NCI-H1436 (cell line): ENCODE measurements around the gene DMBT1.
A peak's percentile ranks its signal among the peaks of the same experiment; 100 is the strongest.

Experiments
- DNase-seq: peaks from one replicate; lab custom pipeline; 2025; lab: John Stamatoyannopoulos, UW

DMBT1 gene

DNA sequence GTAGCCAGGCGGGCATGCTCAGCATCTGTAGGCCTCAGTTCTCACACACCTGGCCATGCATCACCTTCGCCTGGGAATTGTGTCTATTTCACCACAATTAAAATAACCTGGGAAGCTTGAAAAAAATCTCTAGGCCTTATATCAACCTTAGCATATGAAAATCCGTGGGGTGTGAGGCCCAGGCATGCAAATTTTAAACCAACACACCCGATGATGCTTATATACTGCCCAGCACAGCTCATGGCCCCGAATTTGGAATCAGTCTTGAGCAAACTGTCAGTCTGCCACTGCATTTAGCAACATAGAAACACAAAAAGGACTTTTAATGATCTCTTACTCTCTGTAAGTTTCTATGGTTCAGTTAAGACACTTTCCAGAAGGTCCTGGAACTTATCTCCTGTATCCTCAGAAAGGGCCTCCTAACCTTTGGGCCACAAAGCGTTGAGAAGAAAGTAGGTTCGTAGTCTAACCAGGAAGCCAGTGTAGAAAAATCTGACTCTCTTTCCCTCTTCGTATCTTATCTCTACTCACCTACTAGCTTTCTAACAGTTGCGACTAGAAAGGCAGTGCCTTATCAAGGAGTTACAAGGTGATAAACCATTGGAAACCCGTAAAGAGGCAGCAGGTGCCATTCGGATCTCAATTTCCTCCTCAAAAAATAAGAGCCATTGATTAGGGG lies 12.0 kb upstream of the DMBT1 start:
- DNase-seq, result no peak

DNA sequence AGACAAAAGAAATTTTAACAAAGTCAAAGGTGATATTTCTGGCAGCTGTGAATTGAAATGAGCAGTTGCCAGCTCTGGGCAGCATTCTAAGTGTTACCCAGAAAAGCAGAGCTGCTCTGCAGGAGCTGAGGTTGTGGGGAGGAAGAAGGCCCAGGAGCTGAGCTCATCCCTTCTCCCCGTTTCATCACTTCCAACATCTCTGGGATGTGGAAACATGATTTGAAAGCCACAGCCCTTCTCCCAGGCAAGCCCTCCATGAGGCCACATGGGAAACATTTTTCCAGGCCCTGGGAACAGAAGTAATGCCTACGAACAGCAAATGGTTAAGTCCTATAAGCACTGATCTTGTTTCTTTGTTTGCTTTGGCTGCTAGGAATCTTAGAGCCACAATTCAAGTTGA lies 10.9 kb upstream of the DMBT1 start:
- no peak for DNase-seq

DNA sequence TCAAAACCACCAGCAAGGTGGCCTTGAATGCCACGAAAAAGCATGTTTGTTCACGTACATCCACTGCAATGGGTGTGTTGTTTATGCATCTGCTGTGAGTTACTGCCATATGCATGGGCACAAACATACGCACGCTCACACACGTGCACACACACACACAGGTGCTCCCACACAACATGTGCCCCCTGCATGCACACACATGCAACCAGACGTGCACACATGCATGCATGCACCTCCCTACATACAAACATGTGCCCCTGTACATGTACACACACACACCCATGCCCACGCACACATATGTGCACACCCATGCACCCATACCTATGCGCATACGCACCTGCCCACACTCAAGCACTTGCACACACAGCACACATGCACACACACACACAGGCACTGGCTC lies 10.1 kb upstream of the DMBT1 start:
- no peak for DNase-seq

DNA sequence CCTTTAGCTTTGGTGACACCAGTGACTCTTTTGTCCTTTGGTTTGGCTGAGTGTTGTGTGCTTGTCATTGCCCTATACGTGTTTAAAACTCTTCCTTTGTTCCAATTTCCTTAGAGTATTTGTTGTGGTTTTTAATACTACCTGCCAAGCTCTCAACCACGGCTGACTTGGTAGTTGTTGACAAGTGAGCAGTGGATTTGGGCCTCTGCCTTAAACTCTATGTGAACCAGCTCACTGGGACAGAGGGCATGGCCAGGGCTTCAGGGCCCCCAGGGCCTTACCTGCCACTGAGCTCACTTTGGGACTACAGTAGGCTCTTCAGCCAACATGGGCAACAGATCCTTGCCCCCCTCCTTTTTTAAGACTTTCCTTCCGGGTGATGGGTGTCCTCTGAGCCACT lies 9.6 kb upstream of the DMBT1 start:
- DNase-seq, result no peak

DNA sequence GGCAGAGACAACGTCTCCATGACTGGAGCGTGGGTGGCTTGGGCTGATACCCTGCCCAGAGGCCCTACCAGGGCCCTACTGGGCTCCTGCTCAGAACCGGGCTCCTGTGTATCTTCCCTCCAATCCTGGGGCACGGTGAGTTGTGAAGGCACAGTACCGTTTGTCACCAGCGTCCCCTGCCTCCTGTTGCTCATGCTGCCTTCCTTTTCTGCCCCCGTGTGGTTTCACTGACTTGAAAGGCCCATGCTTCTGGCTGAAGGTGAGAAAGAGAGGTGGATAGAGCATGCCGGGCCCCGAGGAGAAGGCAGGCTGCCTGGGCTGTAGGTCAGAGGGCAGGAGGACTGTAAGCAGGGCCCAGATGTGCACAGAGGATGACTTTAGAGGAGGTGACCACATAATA lies 9.1 kb upstream of the DMBT1 start:
- no peak for DNase-seq

DNA sequence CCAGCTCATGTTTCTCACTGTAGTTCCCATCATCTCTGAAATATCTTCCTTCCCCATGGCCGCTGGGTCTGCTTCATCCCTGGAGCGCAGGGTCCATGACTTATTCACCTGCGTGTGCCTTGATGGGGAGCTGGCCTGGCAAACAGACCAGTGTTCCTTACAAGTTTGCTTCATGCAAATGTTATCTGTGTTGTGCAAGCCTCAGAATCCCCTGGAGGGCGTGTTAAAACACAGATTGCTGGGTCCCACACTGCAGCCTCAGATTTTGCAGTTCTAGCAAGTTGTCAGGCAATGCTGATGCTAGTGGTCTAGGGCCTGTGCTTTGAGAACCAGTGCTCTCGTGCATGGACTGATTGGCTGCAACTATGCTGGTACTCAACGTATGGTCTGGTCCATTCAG lies 7.2 kb upstream of the DMBT1 start:
- no peak for DNase-seq

DNA sequence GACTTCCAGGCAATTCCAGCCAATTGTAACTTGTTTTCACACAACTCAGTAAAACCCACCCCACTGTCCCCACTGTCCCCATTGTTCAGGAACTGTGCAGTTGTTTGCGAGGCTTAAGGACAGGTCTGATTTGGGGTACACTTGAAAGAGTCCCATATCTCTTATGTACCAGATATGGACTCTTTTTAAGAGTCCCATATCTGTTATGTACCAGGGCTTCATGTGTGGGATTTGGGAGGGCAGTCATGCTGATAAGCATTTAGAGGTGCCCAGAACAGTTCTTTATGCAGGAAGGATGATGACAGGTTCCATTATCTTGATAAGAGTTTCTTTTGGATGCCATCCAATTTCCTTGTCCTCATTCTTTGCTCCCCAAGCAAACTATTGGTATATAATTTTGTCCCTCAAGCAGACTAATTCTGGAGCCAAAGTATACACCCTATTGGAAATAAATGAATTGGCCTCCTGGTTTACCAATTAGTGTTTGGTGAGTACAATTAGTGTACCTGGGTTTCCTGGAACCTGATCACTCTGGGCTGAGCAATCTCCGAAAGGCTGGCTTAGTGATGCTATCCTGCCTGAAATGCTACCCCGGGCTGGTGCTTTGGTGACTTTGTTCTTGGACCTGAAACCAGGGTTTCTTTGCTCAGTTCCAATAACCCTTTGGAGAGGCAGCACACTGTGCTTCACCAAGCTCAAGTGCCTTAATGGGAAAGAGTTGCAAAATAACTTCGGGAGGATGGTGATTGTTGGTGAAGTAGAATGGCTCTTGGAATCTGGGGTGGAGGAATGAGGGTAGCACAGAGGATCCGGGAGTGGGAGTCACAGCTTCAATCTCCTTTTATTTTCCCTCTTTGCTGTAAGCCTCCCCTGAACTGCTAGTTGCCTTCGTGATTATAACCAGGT lies 6.2 kb upstream of the DMBT1 start:
- peak; percentile 26 for DNase-seq

DNA sequence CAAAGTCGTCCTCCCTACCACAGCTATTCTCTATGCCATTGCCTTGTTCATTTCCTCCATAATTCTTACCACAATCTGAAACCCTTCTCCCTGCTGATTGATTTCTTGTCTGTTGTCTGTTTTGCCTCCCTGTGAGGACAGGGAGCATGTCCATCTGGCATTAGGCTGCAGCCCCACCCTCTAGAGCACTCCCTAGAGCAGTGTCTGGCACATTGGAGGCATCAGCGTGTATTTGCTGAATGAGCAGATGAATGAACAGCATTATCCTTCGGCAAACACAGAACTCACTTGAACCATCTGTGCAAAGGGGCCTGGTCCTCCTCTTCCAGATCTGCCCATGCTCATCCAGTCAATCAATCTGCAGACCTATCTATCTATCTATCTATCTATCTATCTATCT lies 5.1 kb upstream of the DMBT1 start:
- DNase-seq, result no peak

DNA sequence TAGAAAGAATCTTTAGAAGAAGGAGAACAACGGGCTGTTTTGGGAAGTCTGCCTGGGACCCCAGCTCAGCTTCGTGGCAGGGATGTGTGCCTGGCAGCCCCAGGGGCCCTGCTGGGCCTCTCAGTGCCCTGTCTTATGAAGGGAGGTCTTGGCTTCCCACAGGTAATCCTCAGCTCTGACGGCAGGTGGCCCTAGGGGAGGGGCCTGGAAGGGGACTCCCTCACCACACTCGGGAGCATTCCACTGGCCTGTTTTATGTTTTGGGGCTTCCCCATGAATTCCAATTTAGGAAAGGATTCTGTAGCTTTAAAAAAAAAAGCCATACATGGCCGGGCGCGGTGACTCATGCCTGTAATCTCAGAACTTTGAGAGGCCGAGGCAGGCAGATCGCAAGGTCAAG lies 3.0 kb upstream of the DMBT1 start:
- DNase-seq, result no peak

DNA sequence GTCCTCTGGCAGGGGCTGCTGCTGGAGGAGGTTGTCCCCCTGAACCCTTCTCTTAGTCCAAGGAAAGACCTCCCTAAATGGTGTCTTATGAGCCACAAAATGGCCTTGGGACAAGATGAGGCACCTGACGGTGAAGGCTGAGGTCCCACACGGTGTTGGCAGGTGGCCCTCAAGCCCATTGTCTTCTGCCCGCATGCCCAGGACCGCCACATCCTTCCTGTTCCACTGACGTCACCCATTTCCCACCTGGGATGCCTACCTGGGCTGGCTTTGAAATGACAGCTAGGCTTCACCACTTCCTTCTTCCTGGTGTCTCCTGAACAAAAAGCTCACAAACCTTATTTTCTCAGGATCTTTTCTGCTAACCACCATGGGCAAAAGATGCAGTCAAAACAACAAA lies 2.1 kb upstream of the DMBT1 start:
- DNase-seq, result no peak

DNA sequence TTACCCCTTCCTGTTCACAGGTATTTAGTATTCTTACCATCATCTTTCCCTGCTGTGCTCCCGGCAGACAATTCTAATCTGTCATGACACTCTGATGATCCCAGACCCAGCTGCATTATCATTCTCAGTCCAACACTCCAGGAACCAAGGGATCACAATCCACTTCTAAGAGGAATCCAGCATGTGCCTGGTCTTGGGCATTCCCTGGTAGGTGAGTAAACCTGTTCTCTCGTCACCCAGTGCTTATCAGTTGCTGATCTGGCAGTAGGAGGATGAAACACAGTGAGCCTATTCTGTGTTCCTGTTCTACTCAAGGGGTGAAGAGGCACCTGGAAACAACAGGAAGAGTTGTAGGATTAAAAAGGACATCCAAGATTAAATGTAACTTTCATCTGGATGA lies 1.3 kb upstream of the DMBT1 start:
- no peak for DNase-seq

DNA sequence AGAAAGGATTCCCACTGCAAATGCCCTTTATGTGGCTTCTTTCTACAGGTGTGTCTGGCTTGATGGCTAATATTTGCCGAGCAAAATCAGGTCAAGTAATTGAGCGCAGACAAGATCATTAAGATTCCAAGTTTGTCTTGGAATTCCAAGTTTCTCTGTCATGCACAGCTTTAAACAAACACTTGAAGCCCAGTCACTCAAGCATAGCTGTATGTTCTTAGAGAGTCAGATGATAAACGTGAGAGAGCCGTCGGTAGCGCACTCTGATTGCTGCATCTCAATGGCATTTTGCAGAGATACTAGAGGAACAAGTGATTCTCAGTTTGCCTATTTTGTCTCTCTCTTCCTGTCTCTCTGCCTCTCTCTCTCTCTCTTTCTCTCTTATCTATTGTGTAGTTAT lies 658 bp downstream of the DMBT1 start:
- DNase-seq, result no peak

DNA sequence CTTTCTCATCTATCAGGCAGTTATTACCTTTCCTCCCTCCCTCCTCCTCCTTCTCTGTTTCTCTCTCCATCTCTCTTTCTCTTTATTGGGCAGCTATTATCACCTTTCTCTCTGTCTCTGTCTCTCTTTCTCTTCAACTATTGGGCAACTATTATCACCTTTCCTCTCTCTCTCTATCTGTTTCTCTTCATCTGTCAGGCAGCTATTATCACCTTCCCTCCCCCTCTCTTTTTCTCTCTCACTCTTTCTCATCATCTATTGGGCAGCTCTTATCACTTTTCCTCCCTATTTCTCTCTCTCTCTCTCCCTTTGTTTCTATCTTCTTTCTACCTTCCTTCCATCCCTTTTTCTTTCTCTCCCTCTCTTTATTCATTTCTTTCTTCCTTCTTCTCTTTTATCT lies 1.2 kb downstream of the DMBT1 start:
- no peak for DNase-seq

DNA sequence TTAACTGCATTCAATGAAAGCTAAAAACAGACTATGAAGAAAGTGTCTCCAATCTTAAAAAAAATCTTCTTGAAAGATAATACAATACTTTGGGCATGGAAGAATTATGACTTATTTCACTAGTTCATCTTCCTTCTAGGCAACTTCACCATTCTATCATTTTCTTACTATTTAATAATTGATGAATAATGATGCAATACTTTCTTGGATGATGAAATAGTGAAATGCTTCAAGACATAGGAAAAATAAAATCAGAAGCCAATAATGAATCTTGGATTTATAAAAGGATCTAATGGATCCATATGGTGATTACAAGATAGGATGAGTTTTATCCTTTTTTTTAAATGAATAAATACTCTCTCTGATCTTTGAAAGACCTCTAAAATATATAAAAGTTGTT lies 4.4 kb downstream of the DMBT1 start:
- DNase-seq, result no peak

DNA sequence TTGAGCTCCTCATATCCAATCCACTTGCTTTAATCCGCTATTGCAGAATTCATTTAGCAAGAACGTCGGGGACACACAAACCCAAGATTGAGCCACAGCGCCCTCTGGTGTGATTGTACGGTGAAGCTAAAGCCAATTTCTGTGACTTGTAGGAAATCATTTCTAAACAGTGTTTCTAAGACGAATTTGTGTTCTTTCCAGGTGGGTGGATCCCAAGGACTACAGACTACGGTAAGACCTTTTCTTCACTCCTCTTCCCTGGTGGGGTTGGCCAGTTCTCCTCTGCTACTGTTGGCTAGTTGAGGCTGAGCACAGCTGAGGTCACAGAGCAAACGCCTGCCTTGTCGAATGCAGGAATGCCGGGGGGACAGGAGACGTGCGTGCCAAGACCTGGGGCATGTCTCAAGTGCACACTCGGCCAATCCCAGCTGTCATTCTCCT lies 5.2 kb downstream of the DMBT1 start:
- DNase-seq, result peak; percentile 83

DNA sequence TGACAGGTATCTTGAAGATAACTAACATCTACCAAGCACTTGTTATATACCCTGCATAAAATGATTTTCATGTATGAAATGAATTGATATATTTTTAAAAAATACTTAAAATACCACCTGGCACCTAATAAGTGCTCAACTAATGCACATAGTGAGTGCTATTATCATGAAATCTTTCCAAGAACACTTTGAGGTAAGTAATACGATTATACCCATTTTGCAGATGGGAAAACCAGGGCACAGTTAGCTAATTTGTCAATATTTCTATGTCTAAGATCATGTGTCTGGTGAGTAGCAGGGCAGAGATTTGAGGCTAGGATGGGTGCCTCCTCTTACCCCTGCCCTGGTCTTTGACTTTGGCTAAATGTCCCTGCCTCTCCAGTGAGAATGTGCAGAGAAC lies 6.1 kb downstream of the DMBT1 start:
- DNase-seq, result no peak

DNA sequence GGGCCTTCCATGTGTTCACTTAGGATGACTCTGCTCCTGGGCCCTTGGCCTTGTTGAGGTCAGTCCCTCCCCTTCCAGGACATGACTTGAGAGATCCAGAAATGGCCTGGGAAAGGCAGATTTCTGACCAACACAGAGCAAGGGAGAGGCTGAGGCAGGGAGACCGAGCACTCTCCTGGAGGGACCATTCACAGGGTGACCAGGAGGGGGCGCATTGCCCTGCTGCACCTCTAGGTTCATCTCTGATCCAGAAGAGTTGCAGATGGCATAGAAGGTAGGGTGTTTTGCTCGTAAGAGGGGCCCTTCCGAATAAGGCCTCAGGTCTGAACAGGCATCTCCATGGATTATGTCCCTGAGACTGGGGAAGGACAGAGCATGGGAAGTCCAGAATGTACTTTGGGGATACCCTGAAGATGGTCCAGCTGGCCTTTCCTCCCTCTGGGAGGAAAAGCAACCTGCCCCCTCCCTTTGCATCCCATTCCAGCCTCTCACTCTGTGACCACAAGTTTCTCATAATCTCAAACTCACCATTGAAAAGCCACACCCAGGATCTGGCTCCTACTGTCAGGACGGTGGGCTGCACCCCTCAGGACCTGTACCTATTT lies 6.6 kb downstream of the DMBT1 start:
- DNase-seq, result no peak

DNA sequence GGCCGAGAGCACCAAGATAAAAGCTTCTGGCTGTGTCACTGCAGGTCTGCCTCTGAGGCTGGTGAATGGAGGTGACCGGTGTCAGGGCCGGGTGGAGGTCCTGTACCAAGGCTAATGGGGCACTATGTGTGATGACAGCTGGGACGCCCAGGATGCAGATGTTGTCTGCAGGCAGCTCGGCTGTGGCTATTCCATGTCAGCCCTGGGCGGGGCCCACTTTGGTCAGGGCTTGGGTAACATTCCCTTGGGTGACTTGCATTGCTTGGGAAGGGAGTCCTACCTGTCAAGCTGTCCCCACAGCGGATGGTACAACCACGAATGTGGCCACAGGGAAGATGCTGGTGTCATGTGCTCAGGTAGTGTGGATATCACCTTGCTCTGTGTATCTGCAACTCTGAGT lies 8.0 kb downstream of the DMBT1 start:
- no peak for DNase-seq

DNA sequence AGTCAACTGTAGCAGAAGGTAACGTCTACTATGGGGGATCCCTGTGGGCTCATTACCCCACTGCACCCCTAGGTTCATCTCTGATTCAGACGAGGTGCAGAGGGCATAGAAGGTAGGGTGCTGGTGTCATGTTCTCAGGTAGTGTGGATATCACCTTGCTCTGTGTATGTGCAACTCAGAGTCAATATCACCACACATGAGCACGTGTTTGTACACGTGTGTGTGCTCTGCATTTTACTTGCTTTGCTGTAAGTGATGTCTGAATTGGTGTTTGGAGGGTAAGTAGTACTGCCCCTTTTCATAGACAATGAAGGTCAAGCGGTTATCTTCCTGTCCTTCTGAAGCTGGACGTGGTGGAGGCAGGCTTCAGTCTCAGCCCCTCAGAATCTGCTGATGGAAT lies 10.4 kb downstream of the DMBT1 start:
- no peak for DNase-seq

DNA sequence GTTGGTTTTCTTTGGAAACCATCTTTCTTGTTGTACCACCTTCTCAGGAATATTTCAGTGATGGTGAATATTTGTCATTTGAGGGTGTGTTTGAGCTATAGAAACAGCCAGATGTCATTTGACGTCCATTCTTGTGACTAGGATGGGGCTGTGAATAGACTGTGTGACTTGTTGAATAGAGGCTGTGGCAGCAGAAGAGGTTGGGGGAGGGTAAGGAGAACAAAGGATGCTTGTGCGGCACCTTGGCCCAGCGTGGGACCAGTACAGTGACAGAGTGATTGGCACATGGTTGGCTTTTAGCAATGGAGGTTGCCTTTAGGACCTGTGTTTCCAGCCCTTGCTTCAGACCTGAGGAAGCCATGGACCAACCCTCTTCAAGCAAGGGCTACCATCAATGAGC lies 11.3 kb downstream of the DMBT1 start:
- no peak for DNase-seq

DNA sequence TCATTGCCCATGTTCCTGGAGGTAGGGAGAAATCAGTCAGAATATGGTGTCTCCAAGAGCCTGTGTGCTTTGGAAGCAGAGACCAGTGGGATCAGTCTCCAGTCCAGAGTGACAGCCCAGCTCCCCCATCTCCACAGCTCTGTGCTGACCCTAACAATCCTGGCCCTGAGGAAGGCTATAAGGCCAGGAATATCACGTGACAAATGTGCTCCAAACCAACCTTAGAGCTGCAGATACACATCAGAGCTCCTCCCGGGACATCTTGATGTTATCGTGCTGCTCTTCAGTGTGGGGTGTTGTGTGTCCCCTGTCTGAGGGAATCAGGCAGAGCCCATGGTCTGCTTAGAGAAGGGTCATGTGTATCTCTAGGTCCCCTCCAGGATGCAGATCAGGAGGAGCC lies 15.2 kb downstream of the DMBT1 start:
- DNase-seq, result no peak

DNA sequence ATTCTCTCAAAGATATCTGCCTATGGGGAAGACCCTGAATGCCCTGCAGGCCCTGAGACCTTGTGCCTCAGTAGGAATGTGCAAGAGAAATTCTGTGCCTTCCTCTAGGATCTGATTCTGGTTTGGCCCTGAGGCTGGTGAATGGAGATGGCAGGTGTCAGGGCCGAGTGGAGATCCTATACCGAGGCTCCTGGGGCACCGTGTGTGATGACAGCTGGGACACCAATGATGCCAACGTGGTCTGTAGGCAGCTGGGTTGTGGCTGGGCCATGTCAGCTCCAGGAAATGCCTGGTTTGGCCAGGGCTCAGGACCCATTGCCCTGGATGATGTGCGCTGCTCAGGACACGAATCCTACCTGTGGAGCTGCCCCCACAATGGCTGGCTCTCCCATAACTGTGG lies 15.7 kb downstream of the DMBT1 start:
- no peak for DNase-seq

DNA sequence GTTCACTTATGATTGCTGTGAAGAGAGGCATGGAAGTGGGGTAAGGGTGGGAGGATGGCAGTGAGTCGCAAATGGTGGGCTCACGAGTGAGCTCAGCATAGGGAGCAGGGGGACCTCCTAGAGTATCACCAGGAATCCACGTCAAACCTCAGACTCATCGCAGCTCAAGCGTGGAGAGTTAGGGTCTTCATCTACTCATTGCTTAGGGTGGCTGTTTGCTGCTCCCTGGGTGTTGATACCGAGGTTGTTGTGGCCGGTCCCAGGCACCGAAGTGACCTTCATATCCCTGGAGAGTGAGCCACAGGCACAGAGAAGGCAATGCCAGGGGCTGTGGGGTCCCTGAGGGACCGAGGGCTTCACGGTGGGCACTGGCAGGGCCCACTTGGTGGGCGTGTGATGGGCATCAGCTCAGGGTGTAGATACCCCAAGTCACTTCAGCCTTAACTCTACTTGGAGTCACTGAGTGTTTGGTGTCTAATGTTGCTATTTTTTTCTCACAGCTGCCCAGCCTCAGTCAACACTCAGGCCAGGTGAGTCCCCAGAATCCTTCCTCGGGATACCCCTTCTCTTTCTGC lies 16.8 kb downstream of the DMBT1 start:
- DNase-seq, result no peak
